Measurements from ENCODE around the gene INO80C. TPM values are rescaled to one million over a fixed set of nuclear protein-coding genes. Genes with fewer than 3 reads are reported as not detected.

The INO80C gene
- total RNA-seq, 1 donor = 5.6 TPM

DNA sequence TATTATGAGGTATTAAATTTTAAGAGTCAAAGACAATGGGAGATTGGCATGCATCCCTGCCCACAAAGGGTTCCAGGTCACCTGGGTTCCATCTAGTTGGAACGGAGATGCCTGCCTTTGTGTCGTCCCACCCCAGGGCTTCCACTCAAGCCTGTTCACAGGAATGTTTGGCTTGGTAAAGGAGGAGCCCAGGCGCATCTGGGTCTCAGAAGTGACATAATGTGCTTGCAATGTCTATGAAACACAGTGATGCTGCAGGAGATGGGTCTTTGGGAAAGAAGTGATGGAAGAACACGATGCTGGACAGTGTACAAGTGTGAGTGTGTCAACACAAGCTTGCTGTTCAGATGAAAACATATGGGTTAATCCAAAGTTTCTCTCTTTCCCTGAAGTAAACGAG is 71.0 kb downstream of the INO80C start:
- H3K4me3 ChIP-seq (ENCODE audit: low read depth, low read length) = no peak overlapping the region
- no peak for TF ChIP-seq CTCF (IDR thresholded peaks at IDR 0.05; ENCODE audit: insufficient read depth, low read depth, low read length)
- no peak for DNase-seq (ENCODE audit: low read depth)

- no peak for DNase-seq (ENCODE audit: low read depth)
- no peak overlapping the region for H3K4me3 ChIP-seq (ENCODE audit: low read depth, low read length)
- no peak for TF ChIP-seq CTCF (IDR thresholded peaks at IDR 0.05; ENCODE audit: insufficient read depth, low read depth, low read length)
These were observed 73.4 kb downstream of the INO80C start for GRCh38 chr18:35424356-35424755.

DNA sequence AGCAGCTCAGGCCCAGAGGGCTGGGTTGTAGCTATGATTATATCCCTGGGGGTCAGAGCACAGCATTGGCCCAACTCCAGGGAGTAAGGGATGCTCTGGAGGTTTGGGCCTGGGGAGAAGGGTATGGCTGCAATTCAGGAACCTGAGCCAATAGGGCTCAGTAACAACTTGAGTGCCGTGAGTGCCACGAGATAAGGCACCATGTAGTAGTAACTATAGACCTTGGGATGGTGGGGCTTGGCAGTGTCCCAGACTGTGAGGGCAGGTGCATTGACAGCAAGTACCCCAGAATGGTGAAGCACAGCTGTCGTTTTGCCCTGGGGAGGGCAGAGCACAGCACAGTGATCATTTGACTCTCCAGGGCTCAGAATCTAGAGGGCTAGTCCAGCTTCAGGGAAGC is 75.5 kb downstream of the INO80C start:
- no peak for TF ChIP-seq CTCF (IDR thresholded peaks at IDR 0.05; ENCODE audit: insufficient read depth, low read depth, low read length)
- no peak overlapping the region for H3K4me3 ChIP-seq (ENCODE audit: low read depth, low read length)

GRCh38 chr18:35418610-35419009 is 79.2 kb downstream of the INO80C start:
- TF ChIP-seq CTCF (IDR thresholded peaks at IDR 0.05; ENCODE audit: insufficient read depth, low read depth, low read length) = no peak
- no peak for DNase-seq (ENCODE audit: low read depth)
- H3K4me3 ChIP-seq (ENCODE audit: low read depth, low read length) = no peak overlapping the region

More for the DNA sequence above, 75.5 kb downstream of the INO80C start:
- DNase-seq (ENCODE audit: low read depth) = no peak

Small RNA genes within 50 kb of the gene (small RNA-seq; reads per million reads assigned to genes)
- not detected for gene AC007998.5

Other genes starting within 250 kb of the INO80C start
- gene ZSCAN30, start 207.7 kb downstream of the INO80C start, total RNA-seq = 17.4 and 21.6 TPM in 2 replicates
- 23.8 and 41.0 TPM in 2 replicates for gene ZNF24, start 153.5 kb downstream of the INO80C start, total RNA-seq
- gene ZNF396, start 120.6 kb downstream of the INO80C start, total RNA-seq = 0.64 and 1.3 TPM in 2 replicates
- 56.7 and 82.9 TPM in 2 replicates for gene GALNT1, start 83.8 kb upstream of the INO80C start, total RNA-seq